Subcutaneous adipose tissue (tissue), 4 donors: Measurements from ENCODE around the gene RUVBL2. TPM values are rescaled to one million over a fixed set of nuclear protein-coding genes. Genes with fewer than 3 reads are reported as not detected.

ENCODE experiments used
- CTCF ChIP-seq: fragments of 450-650 bp; IDR thresholded peaks from one replicate; pipeline ENCODE4 v1.5.1; 2016; ENCODE audit warnings: low read depth, mild to moderate bottlenecking, control low read depth, antibody characterized with exemption, moderate library complexity
- total RNA-seq, 4 donors: library from RNA; depleted of rRNA; stranded (reverse); fragments of >200 nt; gene quantifications; one replicate each; pipeline ENCODE4 v1.1.0, GENCODE V29; 2016

Gene RUVBL2
- total RNA-seq, 4 donors from 2014 or later = 34.3 to 62.5 (median 49.4) TPM

- TF ChIP-seq CTCF = no peak
These were observed 11.4 kb downstream of the RUVBL2 start for GRCh38 chr19:49004964-49005614.

DNA sequence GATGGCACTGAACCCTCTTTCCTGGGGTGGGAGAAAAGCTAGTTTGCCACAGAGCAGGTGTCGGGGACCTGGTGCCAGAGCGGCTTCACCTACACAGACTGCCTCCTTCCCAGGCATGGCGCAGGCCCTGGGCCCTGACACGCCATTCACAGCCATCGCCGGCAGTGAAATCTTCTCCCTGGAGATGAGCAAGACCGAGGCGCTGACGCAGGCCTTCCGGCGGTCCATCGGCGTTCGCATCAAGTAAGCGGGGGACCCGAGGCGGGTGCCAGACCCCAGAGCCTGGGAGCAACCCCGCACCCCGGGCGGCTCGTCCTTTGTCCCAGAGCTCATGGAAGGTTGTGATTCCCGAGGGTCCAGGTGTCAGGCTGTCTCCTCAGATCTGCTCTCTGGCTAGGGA is 13.2 kb downstream of the RUVBL2 start:
- TF ChIP-seq CTCF = no peak

DNA sequence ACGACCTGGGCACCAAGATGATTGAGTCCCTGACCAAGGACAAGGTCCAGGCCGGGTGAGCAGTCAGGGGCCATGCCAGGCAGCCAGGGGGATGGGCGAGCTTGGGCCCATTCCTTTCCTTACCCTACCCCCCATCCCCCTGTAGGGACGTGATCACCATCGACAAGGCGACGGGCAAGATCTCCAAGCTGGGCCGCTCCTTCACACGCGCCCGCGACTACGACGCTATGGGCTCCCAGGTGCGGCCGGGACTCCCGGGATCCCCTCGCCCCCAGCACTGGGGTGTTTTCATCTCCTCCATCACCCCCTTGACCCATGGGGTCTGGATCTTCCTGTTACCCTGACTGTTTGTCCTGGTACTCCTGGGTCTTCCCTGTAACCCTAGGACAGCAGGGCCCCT is 16.1 kb downstream of the RUVBL2 start:
- TF ChIP-seq CTCF = no peak

GRCh38 chr19:49010453-49010852 is 16.8 kb downstream of the RUVBL2 start:
- TF ChIP-seq CTCF = no peak

- no peak for TF ChIP-seq CTCF
These were observed 17.5 kb downstream of the RUVBL2 start for GRCh38 chr19:49011194-49011593.

DNA sequence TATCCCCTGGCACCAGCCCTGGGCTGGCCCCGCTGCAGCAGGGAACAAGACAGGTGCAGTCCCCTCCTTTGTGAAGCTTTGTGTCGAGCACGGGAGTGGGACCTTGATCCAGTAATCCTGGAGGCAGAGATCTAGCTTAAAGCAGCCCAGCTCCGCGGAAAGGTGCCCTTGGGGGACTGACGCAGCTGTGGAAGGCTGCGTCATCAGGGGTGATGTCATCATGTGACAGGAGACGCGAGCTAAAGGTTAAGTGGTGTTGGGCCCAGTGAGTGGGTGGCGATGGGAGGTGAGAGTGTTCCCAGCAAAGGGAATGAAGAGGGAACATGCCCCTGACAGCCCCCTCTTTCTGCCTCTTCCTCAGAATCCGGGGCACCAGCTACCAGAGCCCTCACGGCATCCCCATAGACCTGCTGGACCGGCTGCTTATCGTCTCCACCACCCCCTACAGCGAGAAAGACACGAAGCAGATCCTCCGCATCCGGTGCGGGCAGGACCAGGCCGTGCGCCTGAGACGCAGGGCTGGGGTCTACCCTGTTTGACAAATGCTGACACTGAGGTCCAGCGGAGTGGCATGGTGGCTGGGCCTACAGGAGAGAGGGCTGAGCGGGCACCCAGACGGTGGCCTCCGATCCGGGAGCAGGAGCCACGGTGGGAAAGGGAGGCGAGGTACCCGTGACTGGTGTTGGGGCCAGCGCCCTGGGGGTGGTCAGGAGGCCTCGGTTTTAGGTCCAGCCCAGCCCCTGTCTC is 20.6 kb downstream of the RUVBL2 start:
- no peak for TF ChIP-seq CTCF

DNA sequence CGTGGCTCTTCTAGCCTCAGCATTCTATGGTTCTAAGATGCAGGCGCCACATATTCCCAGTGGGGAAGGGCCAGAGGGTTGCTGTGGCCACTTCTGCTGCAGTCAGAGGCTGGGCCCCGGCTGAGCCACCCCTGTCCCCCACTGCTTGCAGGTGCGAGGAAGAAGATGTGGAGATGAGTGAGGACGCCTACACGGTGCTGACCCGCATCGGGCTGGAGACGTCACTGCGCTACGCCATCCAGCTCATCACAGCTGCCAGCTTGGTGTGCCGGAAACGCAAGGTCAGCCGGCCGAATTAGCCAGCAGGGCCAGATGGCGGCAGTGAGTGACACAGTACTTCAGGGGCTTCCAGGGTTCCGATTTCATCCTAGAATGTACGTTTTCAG is 21.2 kb downstream of the RUVBL2 start:
- no peak for TF ChIP-seq CTCF
